Ovary (tissue), 3 donors: ENCODE data around the gene AMFR.

Source experiments
- CTCF ChIP-seq, 3 donors: fragments of 450-650 bp in 2 of 3; fragments of 200-600 bp in 1 of 3; IDR thresholded peaks; one replicate each; pipeline versions ENCODE4 v1.5.1 to v1.8.0; 2016 to 2022; ENCODE audit warnings: antibody characterized with exemption in 3 of 3, mild to moderate bottlenecking in 1 of 3
- POLR2A ChIP-seq: fragments of 450-650 bp; IDR thresholded peaks from one replicate; pipeline ENCODE4 v1.6.1; 2017; ENCODE audit warnings: antibody characterized with exemption, mild to moderate bottlenecking, moderate library complexity
- donor health status: DM: no; HTN: no; CAD: no.

DNA sequence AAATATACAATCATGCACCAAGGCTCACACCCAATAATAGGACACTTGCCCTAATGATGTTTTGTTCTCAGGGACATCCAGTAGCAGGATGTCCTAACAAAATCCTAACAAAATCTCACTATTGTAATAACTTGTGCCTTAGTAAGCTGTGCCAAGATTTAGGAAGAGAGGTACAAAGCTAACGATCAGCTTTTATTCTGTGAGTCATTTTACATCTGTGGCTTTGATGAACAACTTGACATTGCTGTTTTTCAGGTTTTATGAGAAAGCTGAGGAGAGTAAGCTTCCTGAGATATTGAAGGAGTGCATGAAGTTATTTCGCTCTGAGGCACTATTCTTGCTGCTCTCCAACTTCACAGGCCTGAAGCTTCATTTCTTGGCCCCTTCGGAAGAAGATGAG is 44.9 kb upstream of the AMFR start:
- TF ChIP-seq CTCF (IDR thresholded peaks at IDR 0.05) (no peak), POLR2A (no peak)
